HEK293 (cell line): ENCODE data around the gene KCTD7.
"Not testable (repeated sequence)": the region's sequence is repeated elsewhere in the genome, so short reads cannot be mapped to it uniquely, and the experiment has no call there.

ENCODE experiments used
- CTCF ChIA-PET: fragments of 350-600 bp; formaldehyde crosslinking; extraction: SDS; loops from one replicate; lab custom pipeline; 2021; ENCODE audit warnings: antibody characterized with exemption; lab: Yijun Ruan, JAX
- POLR2A ChIA-PET: fragments of 300-600 bp; formaldehyde crosslinking; extraction: SDS; loops from one replicate; lab custom pipeline; 2020; ENCODE audit warnings: antibody characterized with exemption, inconsistent platforms; lab: Yijun Ruan, JAX
- H3K27ac ChIP-seq: fragments of 200-500 bp; sonication (Bioruptor generic); 2 replicates; pipeline ENCODE4 v1.5.1; 2014; ENCODE audit warnings: low read depth, low read length, control low read depth, inconsistent platforms; ENCODE audit errors: extremely low read depth
- H3K36me3 ChIP-seq, 2 experiments: fragments of 200-500 bp in 1 of 2; sonication (Bioruptor generic) in 1 of 2; 1 replicate in 1 of 2; 2 replicates in 1 of 2; pipeline ENCODE4 v1.5.1; 2014 to 2017; ENCODE audit warnings: inconsistent platforms in 2 of 2, low read length in 2 of 2; ENCODE audit not compliant: control insufficient read depth in 2 of 2, insufficient read depth in 1 of 2
- H3K4me1 ChIP-seq: fragments of 200-500 bp; sonication (Bioruptor generic); 2 replicates; pipeline ENCODE4 v1.5.1; 2014; ENCODE audit warnings: mild to moderate bottlenecking, low read length, inconsistent platforms; ENCODE audit not compliant: control insufficient read depth, insufficient read depth
- H3K4me3 ChIP-seq: 2 replicates; pipeline ENCODE4 v1.5.1; 2011; ENCODE audit warnings: low read depth, mild to moderate bottlenecking, control low read depth, low read length, moderate library complexity
- H3K9me3 ChIP-seq: fragments of 200-500 bp; sonication (Bioruptor generic); 2 replicates; pipeline ENCODE4 v1.5.1; 2014; ENCODE audit warnings: low read depth, low read length, inconsistent platforms; ENCODE audit not compliant: control insufficient read depth, insufficient read depth
- ZBTB8A ChIP-seq: fragments of 450-650 bp; formaldehyde crosslinking; IDR thresholded peaks from 2 replicates; pipeline ENCODE4 v1.5.1; 2016; ENCODE audit warnings: missing biosample characterization, missing genetic modification characterization
- ZFP69B ChIP-seq: fragments of 450-650 bp; formaldehyde crosslinking; IDR thresholded peaks from 2 replicates; pipeline ENCODE4 v1.5.1; 2016; ENCODE audit warnings: missing biosample characterization, missing genetic modification characterization
- ZNF121 ChIP-seq: fragments of 450-650 bp; formaldehyde crosslinking; IDR thresholded peaks from 2 replicates; pipeline ENCODE4 v1.5.1; 2016; ENCODE audit warnings: missing biosample characterization, missing genetic modification characterization
- ZNF571 ChIP-seq: fragments of 450-650 bp; formaldehyde crosslinking; IDR thresholded peaks from 2 replicates; pipeline ENCODE4 v1.5.0; 2017; ENCODE audit warnings: missing biosample characterization, missing genetic modification characterization
- ZSCAN16 ChIP-seq: fragments of 450-650 bp; formaldehyde crosslinking; IDR thresholded peaks from 2 replicates; pipeline ENCODE4 v1.5.1; 2016; ENCODE audit warnings: missing biosample characterization, missing genetic modification characterization
- TF ChIP-seq, protein P1 (sequence below): fragments of 450-650 bp; formaldehyde crosslinking; IDR thresholded peaks from 2 replicates; pipeline ENCODE4 v1.5.0; 2017; ENCODE audit warnings: missing biosample characterization, missing genetic modification characterization, borderline replicate concordance
- TF ChIP-seq, protein P2 (sequence below): fragments of 450-650 bp; formaldehyde crosslinking; IDR thresholded peaks from 2 replicates; pipeline ENCODE4 v1.5.1; 2016; ENCODE audit warnings: missing biosample characterization, missing genetic modification characterization
- TF ChIP-seq, protein P3 (sequence below): fragments of 450-650 bp; formaldehyde crosslinking; IDR thresholded peaks from 2 replicates; pipeline ENCODE4 v1.5.1; 2016; ENCODE audit warnings: missing biosample characterization, missing genetic modification characterization
- TF ChIP-seq, protein P4 (sequence below): fragments of 450-650 bp; formaldehyde crosslinking; IDR thresholded peaks from 2 replicates; pipeline ENCODE4 v1.5.1; 2016; ENCODE audit warnings: missing biosample characterization, missing genetic modification characterization

KCTD7 gene

DNA sequence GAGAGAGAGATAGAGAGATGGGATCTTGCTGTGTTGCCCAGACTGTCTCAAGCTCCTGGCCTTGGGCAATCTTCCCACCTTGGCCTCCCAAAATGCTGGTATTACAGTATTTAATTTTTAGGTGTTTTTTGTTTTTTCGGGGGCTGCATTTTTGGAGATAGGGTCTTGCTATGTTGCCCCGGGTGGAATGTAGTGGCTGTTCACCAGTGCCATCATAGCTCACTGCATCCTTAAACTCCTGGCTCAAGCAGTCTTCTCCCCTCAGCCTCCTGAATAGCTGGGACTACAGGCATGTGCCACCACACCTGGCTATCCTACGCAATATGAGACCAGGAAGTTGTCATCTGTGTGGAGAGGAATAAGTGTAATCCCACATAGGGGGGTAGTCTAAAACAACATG is 42.4 kb downstream of the KCTD7 start:
- no peak overlapping the region for H3K27ac ChIP-seq
- no peaks in the 10 kb centered on the region for H3K9me3 ChIP-seq
- no peaks in the 10 kb centered on the region for H3K4me1 ChIP-seq
- POLR2A ChIA-PET: interaction anchor here (1.5 kb wide), 1 partner anchor 69 kb away, joined by 3 read pairs; the partner anchor contains the start of gene RABGEF1
- CTCF ChIA-PET: no interaction called here
- H3K4me3 ChIP-seq: no peak overlapping the region
- no peaks in the 10 kb centered on the region for H3K36me3 ChIP-seq
- TF ChIP-seq ZNF571: no peak
- TF ChIP-seq ZBTB8A: no peak
- TF ChIP-seq, protein P1, sequence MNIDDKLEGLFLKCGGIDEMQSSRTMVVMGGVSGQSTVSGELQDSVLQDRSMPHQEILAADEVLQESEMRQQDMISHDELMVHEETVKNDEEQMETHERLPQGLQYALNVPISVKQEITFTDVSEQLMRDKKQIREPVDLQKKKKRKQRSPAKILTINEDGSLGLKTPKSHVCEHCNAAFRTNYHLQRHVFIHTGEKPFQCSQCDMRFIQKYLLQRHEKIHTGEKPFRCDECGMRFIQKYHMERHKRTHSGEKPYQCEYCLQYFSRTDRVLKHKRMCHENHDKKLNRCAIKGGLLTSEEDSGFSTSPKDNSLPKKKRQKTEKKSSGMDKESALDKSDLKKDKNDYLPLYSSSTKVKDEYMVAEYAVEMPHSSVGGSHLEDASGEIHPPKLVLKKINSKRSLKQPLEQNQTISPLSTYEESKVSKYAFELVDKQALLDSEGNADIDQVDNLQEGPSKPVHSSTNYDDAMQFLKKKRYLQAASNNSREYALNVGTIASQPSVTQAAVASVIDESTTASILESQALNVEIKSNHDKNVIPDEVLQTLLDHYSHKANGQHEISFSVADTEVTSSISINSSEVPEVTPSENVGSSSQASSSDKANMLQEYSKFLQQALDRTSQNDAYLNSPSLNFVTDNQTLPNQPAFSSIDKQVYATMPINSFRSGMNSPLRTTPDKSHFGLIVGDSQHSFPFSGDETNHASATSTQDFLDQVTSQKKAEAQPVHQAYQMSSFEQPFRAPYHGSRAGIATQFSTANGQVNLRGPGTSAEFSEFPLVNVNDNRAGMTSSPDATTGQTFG (tag by site-specific recombination): no peak
- peak; percentile 69; the same call in 1 of the 2 replicates for TF ChIP-seq ZNF121 (tag by site-specific recombination)
- no peak for TF ChIP-seq ZSCAN16
- TF ChIP-seq, protein P2, sequence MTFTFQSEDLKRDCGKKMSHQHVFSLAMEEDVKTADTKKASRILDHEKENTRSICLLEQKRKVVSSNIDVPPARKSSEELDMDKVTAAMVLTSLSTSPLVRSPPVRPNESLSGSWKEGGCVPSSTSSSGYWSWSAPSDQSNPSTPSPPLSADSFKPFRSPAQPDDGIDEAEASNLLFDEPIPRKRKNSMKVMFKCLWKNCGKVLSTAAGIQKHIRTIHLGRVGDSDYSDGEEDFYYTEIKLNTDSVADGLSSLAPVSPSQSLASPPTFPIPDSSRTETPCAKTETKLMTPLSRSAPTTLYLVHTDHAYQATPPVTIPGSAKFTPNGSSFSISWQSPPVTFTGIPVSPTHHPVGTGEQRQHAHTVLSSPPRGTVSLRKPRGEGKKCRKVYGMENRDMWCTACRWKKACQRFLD (tag by site-specific recombination): no peak

DNA sequence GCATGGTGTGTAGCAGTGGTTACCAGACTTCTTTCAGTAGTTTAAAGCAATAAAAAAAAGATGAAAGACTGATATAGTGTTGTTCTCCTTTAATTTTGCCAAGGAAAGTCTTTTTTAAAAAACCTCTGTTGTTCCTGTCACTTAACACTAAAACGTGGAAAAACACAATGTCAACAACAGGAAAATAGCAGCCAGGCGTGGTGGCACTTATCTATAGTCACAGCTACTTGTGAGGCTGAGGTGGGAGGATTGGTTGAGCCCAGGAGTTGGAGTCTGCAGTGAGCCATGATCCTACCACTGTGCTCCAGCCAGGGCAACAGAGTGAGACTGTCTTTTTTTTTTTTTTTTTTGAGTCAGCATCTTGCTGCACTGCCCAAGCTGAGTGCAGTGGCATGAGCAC is 42.8 kb downstream of the KCTD7 start:
- H3K4me3 ChIP-seq, H3K4me1 ChIP-seq, H3K27ac ChIP-seq, H3K9me3 ChIP-seq, H3K36me3 ChIP-seq, CTCF ChIA-PET: not testable (repeated sequence)
- POLR2A ChIA-PET: interaction anchor here (1.0 to 1.5 kb wide), 2 partner anchors 10 to 69 kb away, joined by 3 read pairs; partner anchors contain the start of gene RABGEF1

DNA sequence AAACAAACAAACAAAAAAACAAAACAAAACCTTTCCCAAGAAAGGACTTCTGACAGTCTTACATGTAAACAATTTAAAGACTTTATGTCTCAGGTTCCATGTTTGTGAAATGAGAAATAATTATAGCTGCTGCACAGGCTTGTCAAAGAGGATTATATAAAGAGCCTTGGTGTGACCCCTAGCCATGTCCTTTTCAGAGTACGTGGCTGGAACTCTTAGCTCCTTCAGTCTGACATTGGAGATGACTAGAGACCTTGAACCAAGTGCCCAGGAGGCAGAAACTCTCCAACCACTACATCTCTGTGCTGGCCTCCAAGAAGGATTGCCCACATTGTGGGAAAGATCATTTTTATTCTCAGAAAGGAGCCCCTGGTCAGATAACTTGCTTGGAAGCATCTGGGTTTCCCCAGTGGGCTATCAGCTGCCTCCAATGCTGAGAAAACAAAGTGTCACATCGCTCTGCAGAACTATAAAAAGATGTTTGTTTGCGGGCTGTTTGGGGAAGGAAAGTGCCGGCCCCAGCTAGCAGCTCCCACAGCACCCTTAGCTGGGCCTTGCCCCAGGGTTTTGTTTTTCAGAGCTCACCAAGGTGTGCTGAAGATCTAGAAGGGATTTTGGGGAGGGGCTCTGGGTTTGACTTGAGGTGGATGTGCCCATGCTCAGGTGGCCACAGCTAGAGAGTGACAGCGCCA is 43.9 kb downstream of the KCTD7 start:
- CTCF ChIA-PET, H3K36me3 ChIP-seq, H3K27ac ChIP-seq, H3K4me1 ChIP-seq, H3K4me3 ChIP-seq, H3K9me3 ChIP-seq: not testable (repeated sequence)
- POLR2A ChIA-PET: interaction anchor here (1.0 kb wide), 1 partner anchor 9 kb away, joined by 3 read pairs; no protein-coding TSS in a partner anchor
- TF ChIP-seq, protein P3, sequence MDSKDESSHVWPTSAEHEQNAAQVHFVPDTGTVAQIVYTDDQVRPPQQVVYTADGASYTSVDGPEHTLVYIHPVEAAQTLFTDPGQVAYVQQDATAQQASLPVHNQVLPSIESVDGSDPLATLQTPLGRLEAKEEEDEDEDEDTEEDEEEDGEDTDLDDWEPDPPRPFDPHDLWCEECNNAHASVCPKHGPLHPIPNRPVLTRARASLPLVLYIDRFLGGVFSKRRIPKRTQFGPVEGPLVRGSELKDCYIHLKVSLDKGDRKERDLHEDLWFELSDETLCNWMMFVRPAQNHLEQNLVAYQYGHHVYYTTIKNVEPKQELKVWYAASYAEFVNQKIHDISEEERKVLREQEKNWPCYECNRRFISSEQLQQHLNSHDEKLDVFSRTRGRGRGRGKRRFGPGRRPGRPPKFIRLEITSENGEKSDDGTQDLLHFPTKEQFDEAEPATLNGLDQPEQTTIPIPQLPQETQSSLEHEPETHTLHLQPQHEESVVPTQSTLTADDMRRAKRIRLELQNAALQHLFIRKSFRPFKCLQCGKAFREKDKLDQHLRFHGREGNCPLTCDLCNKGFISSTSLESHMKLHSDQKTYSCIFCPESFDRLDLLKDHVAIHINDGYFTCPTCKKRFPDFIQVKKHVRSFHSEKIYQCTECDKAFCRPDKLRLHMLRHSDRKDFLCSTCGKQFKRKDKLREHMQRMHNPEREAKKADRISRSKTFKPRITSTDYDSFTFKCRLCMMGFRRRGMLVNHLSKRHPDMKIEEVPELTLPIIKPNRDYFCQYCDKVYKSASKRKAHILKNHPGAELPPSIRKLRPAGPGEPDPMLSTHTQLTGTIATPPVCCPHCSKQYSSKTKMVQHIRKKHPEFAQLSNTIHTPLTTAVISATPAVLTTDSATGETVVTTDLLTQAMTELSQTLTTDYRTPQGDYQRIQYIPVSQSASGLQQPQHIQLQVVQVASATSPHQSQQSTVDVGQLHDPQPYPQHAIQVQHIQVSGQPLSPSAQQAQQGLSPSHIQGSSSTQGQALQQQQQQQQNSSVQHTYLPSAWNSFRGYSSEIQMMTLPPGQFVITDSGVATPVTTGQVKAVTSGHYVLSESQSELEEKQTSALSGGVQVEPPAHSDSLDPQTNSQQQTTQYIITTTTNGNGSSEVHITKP (tag by site-specific recombination): 0 out of 2 replicates have a peak, but pooled peaks have one; percentile 19

DNA sequence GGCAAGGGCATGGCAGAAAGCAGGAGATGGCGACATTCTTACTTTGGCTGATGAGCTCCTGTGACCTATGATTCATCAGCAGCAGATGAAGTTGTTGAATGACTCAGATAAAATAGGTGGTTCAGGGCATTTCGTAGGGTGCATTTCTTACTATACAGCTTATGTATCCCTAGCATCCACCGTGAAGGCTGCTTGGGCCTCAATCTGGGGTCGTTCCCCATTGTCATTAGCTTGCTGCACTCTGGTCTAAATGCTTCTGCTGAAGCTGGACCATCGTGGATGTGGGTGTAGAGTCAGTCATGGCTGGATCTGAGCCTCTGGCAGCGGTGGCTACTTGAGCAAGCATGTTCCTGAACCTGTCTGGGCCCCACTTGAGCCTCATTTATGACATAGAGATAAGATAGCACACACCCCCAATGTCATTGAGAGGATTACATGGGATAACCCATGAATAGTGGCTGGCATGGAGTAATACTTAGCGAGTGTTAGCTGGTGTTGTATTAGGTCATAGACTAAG is 44.5 kb downstream of the KCTD7 start:
- TF ChIP-seq ZFP69B (tag by site-specific recombination): peak; percentile 67; the same call in 1 of the 2 replicates
- TF ChIP-seq, protein P4, sequence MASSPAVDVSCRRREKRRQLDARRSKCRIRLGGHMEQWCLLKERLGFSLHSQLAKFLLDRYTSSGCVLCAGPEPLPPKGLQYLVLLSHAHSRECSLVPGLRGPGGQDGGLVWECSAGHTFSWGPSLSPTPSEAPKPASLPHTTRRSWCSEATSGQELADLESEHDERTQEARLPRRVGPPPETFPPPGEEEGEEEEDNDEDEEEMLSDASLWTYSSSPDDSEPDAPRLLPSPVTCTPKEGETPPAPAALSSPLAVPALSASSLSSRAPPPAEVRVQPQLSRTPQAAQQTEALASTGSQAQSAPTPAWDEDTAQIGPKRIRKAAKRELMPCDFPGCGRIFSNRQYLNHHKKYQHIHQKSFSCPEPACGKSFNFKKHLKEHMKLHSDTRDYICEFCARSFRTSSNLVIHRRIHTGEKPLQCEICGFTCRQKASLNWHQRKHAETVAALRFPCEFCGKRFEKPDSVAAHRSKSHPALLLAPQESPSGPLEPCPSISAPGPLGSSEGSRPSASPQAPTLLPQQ (tag by site-specific recombination): peak; percentile 92
- H3K9me3 ChIP-seq, H3K36me3 ChIP-seq, H3K27ac ChIP-seq, H3K4me3 ChIP-seq, CTCF ChIA-PET, H3K4me1 ChIP-seq, POLR2A ChIA-PET: not testable (repeated sequence)
